Stimulated activated naive CD8-positive, alpha-beta T cell treated with anti-CD3 and anti-CD28 coated beads, Interleukin-15, Interleukin-2, amounts not matched to agents 100 ng/mL and 50 ng/mL, for 24 hours (primary cell): ENCODE data around the gene DEGS2.
"Not testable (repeated sequence)": the region's sequence is repeated elsewhere in the genome, so short reads cannot be mapped to it uniquely, and the experiment has no call there.

Experiments
- H3K27ac Mint-ChIP-seq: one replicate; pipeline ENCODE4 v1.8.0; 2021; ENCODE audit warnings: mild to moderate bottlenecking, mixed read lengths
- H3K27me3 Mint-ChIP-seq: one replicate; pipeline ENCODE4 v1.8.0; 2021; ENCODE audit warnings: mixed read lengths
- H3K36me3 Mint-ChIP-seq: one replicate; pipeline ENCODE4 v1.8.0; 2021; ENCODE audit warnings: low read depth, mixed read lengths
- H3K4me1 Mint-ChIP-seq: one replicate; pipeline ENCODE4 v1.8.0; 2021; ENCODE audit warnings: low read depth, mixed read lengths
- H3K4me3 Mint-ChIP-seq: one replicate; pipeline ENCODE4 v1.8.0; 2021; ENCODE audit warnings: mild to moderate bottlenecking, mixed read lengths
- H3K9me3 Mint-ChIP-seq: one replicate; pipeline ENCODE4 v1.8.0; 2021; ENCODE audit warnings: mixed read lengths

Gene DEGS2

GRCh38 chr14:100159094-100159864, at the start of gene DEGS2:
TSS of gene DEGS2 (minus strand) at chr14:100159645. CDS start at chr14:100159587, 58 bp downstream.
- Mint-ChIP-seq H3K4me3 (peak within 1 kb of the TSS; percentile 70), H3K36me3 (no peaks in the 10 kb centered on the region), H3K27me3 (peaks cover 17% of the 10 kb centered on the region), H3K4me1 (peaks cover 3% of the 10 kb centered on the region), H3K9me3 (peaks cover 6% of the 10 kb centered on the region), H3K27ac (no peak within 1 kb of the TSS)

- H3K27ac Mint-ChIP-seq, H3K27me3 Mint-ChIP-seq, H3K4me3 Mint-ChIP-seq, H3K9me3 Mint-ChIP-seq, H3K36me3 Mint-ChIP-seq: not testable (repeated sequence)
- peaks cover 12% of the 10 kb centered on the region for H3K4me1 Mint-ChIP-seq
Measured at GRCh38 chr14:100208136-100208535, 48.7 kb upstream of the DEGS2 start.

GRCh38 chr14:100207588-100207987, 48.1 kb upstream of the DEGS2 start:
- not testable (repeated sequence) for H3K4me3 Mint-ChIP-seq, H3K27me3 Mint-ChIP-seq, H3K36me3 Mint-ChIP-seq, H3K27ac Mint-ChIP-seq, H3K4me1 Mint-ChIP-seq, H3K9me3 Mint-ChIP-seq

- H3K4me3 Mint-ChIP-seq, H3K4me1 Mint-ChIP-seq, H3K27me3 Mint-ChIP-seq, H3K27ac Mint-ChIP-seq, H3K36me3 Mint-ChIP-seq, H3K9me3 Mint-ChIP-seq: not testable (repeated sequence)
Measured at GRCh38 chr14:100204835-100205167, 45.4 kb upstream of the DEGS2 start.

- no peaks in the 10 kb centered on the region for H3K9me3 Mint-ChIP-seq
- no peaks in the 10 kb centered on the region for H3K27me3 Mint-ChIP-seq
- no peaks in the 10 kb centered on the region for H3K4me1 Mint-ChIP-seq
- H3K4me3 Mint-ChIP-seq: no peak overlapping the region
- no peaks in the 10 kb centered on the region for H3K36me3 Mint-ChIP-seq
- no peak overlapping the region for H3K27ac Mint-ChIP-seq
Measured at GRCh38 chr14:100203962-100204834, 44.8 kb upstream of the DEGS2 start.

GRCh38 chr14:100203146-100203545, 43.7 kb upstream of the DEGS2 start:
- H3K36me3 Mint-ChIP-seq: no peaks in the 10 kb centered on the region
- no peak overlapping the region for H3K27ac Mint-ChIP-seq
- H3K27me3 Mint-ChIP-seq: no peaks in the 10 kb centered on the region
- no peak overlapping the region for H3K4me3 Mint-ChIP-seq
- no peaks in the 10 kb centered on the region for H3K9me3 Mint-ChIP-seq
- no peaks in the 10 kb centered on the region for H3K4me1 Mint-ChIP-seq

GRCh38 chr14:100202712-100203111, 43.3 kb upstream of the DEGS2 start:
- H3K27me3 Mint-ChIP-seq: no peaks in the 10 kb centered on the region
- no peaks in the 10 kb centered on the region for H3K4me1 Mint-ChIP-seq
- H3K36me3 Mint-ChIP-seq: no peaks in the 10 kb centered on the region
- H3K4me3 Mint-ChIP-seq: no peak overlapping the region
- no peaks in the 10 kb centered on the region for H3K9me3 Mint-ChIP-seq
- no peak overlapping the region for H3K27ac Mint-ChIP-seq

GRCh38 chr14:100201701-100202100, 42.3 kb upstream of the DEGS2 start:
- Mint-ChIP-seq H3K27me3 (no peaks in the 10 kb centered on the region), H3K27ac (no peak overlapping the region), H3K4me1 (no peaks in the 10 kb centered on the region), H3K9me3 (no peaks in the 10 kb centered on the region), H3K36me3 (no peaks in the 10 kb centered on the region), H3K4me3 (no peak overlapping the region)

- H3K4me1 Mint-ChIP-seq: no peaks in the 10 kb centered on the region
- H3K27me3 Mint-ChIP-seq: no peaks in the 10 kb centered on the region
- H3K4me3 Mint-ChIP-seq: no peak overlapping the region
- H3K27ac Mint-ChIP-seq: no peak overlapping the region
- H3K9me3 Mint-ChIP-seq: no peaks in the 10 kb centered on the region
- no peaks in the 10 kb centered on the region for H3K36me3 Mint-ChIP-seq
Measured at GRCh38 chr14:100200311-100200710, 40.9 kb upstream of the DEGS2 start.

- Mint-ChIP-seq H3K4me1 (no peaks in the 10 kb centered on the region), H3K4me3 (no peak overlapping the region), H3K27me3 (no peaks in the 10 kb centered on the region), H3K9me3 (no peaks in the 10 kb centered on the region), H3K36me3 (no peaks in the 10 kb centered on the region), H3K27ac (no peak overlapping the region)
Measured at GRCh38 chr14:100199240-100199860, 39.9 kb upstream of the DEGS2 start.

GRCh38 chr14:100193417-100194357, 34.2 kb upstream of the DEGS2 start:
- H3K27me3 Mint-ChIP-seq: no peaks in the 10 kb centered on the region
- no peaks in the 10 kb centered on the region for H3K36me3 Mint-ChIP-seq
- no peaks in the 10 kb centered on the region for H3K9me3 Mint-ChIP-seq
- H3K4me1 Mint-ChIP-seq: peaks cover 16% of the 10 kb centered on the region
- H3K4me3 Mint-ChIP-seq: peak overlapping the region; percentile 68
- H3K27ac Mint-ChIP-seq: peak overlapping the region; percentile 91

- H3K27me3 Mint-ChIP-seq: no peaks in the 10 kb centered on the region
- peak overlapping the region; percentile 91 for H3K27ac Mint-ChIP-seq
- H3K9me3 Mint-ChIP-seq: no peaks in the 10 kb centered on the region
- peak overlapping the region; percentile 68 for H3K4me3 Mint-ChIP-seq
- peaks cover 16% of the 10 kb centered on the region for H3K4me1 Mint-ChIP-seq
- H3K36me3 Mint-ChIP-seq: no peaks in the 10 kb centered on the region
Measured at GRCh38 chr14:100192672-100193416, 33.4 kb upstream of the DEGS2 start.

GRCh38 chr14:100192250-100192671, 32.8 kb upstream of the DEGS2 start:
- Mint-ChIP-seq H3K27ac (peak overlapping the region; percentile 86), H3K4me1 (peaks cover 16% of the 10 kb centered on the region), H3K9me3 (no peaks in the 10 kb centered on the region), H3K4me3 (peak overlapping the region; percentile 68), H3K27me3 (no peaks in the 10 kb centered on the region), H3K36me3 (no peaks in the 10 kb centered on the region)
